Esophagus squamous epithelium (tissue), 5 donors: ENCODE measurements around the gene SLC16A11. TPM values are rescaled to one million over a fixed set of nuclear protein-coding genes. Genes with fewer than 3 reads are reported as not detected.

Source experiments
- DNase-seq: peaks from one replicate; lab custom pipeline; 2025; lab: John Stamatoyannopoulos, UW
- H3K27ac ChIP-seq, 4 donors: fragments of 200-600 bp; sonication (generic); one replicate each; pipeline ENCODE4 v1.5.1; 2016 to 2019; ENCODE audit warnings: mild to moderate bottlenecking in 1 of 4
- H3K27me3 ChIP-seq, 4 donors: fragments of 200-600 bp; sonication (generic); 1 replicate in 3 of 4; 2 replicates in 1 of 4; pipeline versions ENCODE4 v1.5.1 to v1.6.0; 2017 to 2021; ENCODE audit warnings: antibody characterized with exemption in 1 of 4
- H3K36me3 ChIP-seq, 3 donors: fragments of 200-600 bp; sonication (generic); one replicate each; pipeline ENCODE4 v1.5.1; 2016 to 2019
- H3K4me1 ChIP-seq, 3 donors: fragments of 200-600 bp; sonication (generic); one replicate each; pipeline ENCODE4 v1.5.1; 2017 to 2019
- H3K4me3 ChIP-seq, 4 donors: fragments of 200-600 bp; sonication (generic); 1 replicate in 3 of 4; 2 replicates in 1 of 4; pipeline ENCODE4 v1.5.1; 2016 to 2019; ENCODE audit warnings: mild to moderate bottlenecking in 2 of 4, moderate library complexity in 1 of 4
- H3K9me3 ChIP-seq, 3 donors: fragments of 200-600 bp; sonication (generic); one replicate each; pipeline ENCODE4 v1.5.1; 2016 to 2019
- POLR2A ChIP-seq, 4 donors: fragments of 450-650 bp; IDR thresholded peaks; one replicate each; pipeline ENCODE4 v1.6.1; 2017; ENCODE audit warnings: antibody characterized with exemption in 4 of 4, mild to moderate bottlenecking in 4 of 4, moderate library complexity in 3 of 4
- WGBS, 2 donors: methylation state at CpG; one replicate each; pipeline ENCODE4 v1.1.5; 2018; 5-methylcytosine and 5-hydroxymethylcytosine counted together
- intact Hi-C: fragments of 100-400 bp; cut with DNase I; formaldehyde crosslinking; loops from one replicate; pipeline ENCODE4 v1.15.0; 2022
- total RNA-seq, 4 donors: library from RNA; depleted of rRNA; stranded (reverse); fragments of >200 nt; gene quantifications; one replicate each; pipeline ENCODE4 v1.1.0, GENCODE V29; 2016
- TF ChIP-seq, protein P1 (sequence below), 6 experiments: fragments of 450-650 bp in 4 of 6; fragments of 200-600 bp in 2 of 6; sonication (generic) in 2 of 6; IDR thresholded peaks; one replicate each; pipeline ENCODE4 v1.5.1; 2016 to 2019; ENCODE audit warnings: antibody characterized with exemption in 6 of 6, mild to moderate bottlenecking in 4 of 6, moderate library complexity in 4 of 6
- donor health status: DM: yes; HTN: yes; CAD: no.

The SLC16A11 gene
- total RNA-seq, 4 donors from 2014 or later = 0.56 to 2.1 (median 0.72) TPM; not detected in 1

DNA sequence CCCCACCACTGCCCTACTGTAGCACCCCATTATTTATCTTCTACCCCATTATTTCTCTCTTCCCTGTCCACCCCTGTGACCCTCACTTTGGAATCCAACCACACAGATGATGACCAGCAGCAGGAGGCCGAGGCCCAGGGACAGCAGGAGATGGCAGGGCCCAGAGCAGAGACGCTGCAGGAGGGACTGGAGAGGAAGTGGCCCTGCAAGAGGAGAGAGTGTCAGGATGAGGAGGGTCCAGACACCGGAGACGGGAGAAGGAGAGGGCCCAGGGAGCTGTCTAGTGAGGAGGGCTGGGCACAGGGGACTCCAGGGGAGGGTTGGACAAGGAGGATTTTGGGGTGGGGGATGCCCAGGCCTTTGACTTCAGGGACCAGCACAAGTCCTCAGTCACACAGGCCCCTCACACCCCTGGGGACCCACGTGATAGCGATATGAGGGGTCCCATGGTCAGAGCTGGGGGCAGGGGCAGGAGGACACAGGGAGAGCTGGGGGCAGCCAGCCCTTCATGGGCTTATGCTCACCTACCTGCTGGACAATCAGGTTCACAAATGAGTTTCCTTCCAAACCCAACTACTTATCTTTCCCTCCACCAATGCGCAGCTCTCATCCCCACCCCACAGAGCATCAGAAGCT lies 34.1 kb upstream of the SLC16A11 start:
- intact Hi-C loops = no loop called here
- 77 to 90% methylated on average over 5 to 6 of the region's 7 CpGs for WGBS, 2 donors
- H3K36me3 ChIP-seq = no peaks in the 10 kb centered on the region
- no peak for DNase-seq
- TF ChIP-seq, protein P1, sequence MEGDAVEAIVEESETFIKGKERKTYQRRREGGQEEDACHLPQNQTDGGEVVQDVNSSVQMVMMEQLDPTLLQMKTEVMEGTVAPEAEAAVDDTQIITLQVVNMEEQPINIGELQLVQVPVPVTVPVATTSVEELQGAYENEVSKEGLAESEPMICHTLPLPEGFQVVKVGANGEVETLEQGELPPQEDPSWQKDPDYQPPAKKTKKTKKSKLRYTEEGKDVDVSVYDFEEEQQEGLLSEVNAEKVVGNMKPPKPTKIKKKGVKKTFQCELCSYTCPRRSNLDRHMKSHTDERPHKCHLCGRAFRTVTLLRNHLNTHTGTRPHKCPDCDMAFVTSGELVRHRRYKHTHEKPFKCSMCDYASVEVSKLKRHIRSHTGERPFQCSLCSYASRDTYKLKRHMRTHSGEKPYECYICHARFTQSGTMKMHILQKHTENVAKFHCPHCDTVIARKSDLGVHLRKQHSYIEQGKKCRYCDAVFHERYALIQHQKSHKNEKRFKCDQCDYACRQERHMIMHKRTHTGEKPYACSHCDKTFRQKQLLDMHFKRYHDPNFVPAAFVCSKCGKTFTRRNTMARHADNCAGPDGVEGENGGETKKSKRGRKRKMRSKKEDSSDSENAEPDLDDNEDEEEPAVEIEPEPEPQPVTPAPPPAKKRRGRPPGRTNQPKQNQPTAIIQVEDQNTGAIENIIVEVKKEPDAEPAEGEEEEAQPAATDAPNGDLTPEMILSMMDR (IDR thresholded peaks at IDR 0.05) = no peak
- TF ChIP-seq POLR2A (IDR thresholded peaks at IDR 0.05) = no peak
- H3K27me3 ChIP-seq = no peaks in the 10 kb centered on the region
- no peak overlapping the region for H3K27ac ChIP-seq
- no peaks in the 10 kb centered on the region for H3K9me3 ChIP-seq
- H3K4me3 ChIP-seq = no peak overlapping the region
- H3K4me1 ChIP-seq = peaks cover 0 to 12% (median 0%) of the 10 kb centered on the region in 3 donors

DNA sequence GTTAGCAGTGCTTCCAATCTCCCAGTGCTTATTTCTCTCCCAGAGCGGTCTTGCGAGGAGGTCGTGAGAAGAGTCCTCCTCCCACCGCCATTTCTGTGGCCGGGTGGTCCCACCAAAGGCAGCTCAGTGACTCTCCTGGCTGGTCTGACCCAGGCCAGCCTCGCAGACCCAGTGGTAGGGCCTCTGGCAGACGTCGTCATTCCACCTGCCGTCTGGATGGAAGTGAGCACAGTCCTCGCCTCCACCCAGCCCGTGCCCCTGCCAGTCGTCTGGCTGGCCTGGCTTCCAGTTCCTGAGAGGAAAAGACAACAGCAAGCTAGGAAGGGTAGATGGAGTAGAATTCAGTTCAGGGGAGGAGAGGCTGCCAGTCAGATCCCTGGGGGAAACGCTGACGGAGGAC lies 31.0 kb upstream of the SLC16A11 start:
- 87% methylated on average over 6 to 8 of the region's 14 CpGs for WGBS, 2 donors
- Histone ChIP-seq H3K27ac (no peak overlapping the region), H3K36me3 (no peaks in the 10 kb centered on the region), H3K9me3 (no peaks in the 10 kb centered on the region), H3K4me3 (no peak overlapping the region), H3K27me3 (no peaks in the 10 kb centered on the region), H3K4me1 (peaks cover 0 to 3% (median 0%) of the 10 kb centered on the region in 3 donors)
- intact Hi-C loops = no loop called here
- no peak for DNase-seq
- TF ChIP-seq POLR2A (IDR thresholded peaks at IDR 0.05) = no peak
- TF ChIP-seq, protein P1 (IDR thresholded peaks at IDR 0.05) = no peak

- Histone ChIP-seq H3K36me3 (no peaks in the 10 kb centered on the region), H3K27ac (no peak overlapping the region), H3K27me3 (no peaks in the 10 kb centered on the region), H3K4me1 (no peaks in the 10 kb centered on the region), H3K4me3 (no peak overlapping the region), H3K9me3 (peaks cover 0 to 14% (median 9%) of the 10 kb centered on the region in 3 donors)
- intact Hi-C loops = no loop called here
- TF ChIP-seq, protein P1 (IDR thresholded peaks at IDR 0.05) = no peak
- TF ChIP-seq POLR2A (IDR thresholded peaks at IDR 0.05) = no peak
- no peak for DNase-seq
- 79 to 100% methylated on average over 1 to 2 of the region's 2 CpGs for WGBS, 2 donors
Measured at GRCh38 chr17:7072406-7072805, 28.5 kb upstream of the SLC16A11 start.

DNA sequence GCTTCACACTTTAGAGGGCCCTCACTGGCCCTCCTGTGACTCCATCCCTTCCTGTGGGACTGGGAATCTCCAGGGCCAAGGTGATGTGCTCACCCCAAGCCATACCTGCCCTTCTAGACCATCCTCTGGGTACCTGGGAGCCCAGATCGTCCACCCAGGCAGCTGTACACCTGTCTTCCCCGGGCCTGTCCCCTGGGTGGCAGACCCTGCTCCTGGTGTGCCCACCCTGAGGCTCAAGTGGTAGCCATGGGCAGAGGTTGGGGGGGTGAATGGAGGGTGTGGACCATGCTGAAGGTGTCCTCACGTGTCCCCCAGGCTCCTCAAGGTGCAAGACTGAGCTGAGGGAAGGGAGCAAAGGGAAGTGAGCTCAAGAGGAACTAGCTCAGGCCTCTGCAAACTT lies 26.8 kb upstream of the SLC16A11 start:
- no peak for DNase-seq
- 82 to 83% methylated on average over 1 to 3 of the region's 3 CpGs for WGBS, 2 donors
- no peaks in the 10 kb centered on the region for H3K36me3 ChIP-seq
- H3K4me3 ChIP-seq = no peak overlapping the region
- peaks cover 0 to 14% (median 9%) of the 10 kb centered on the region in 3 donors for H3K9me3 ChIP-seq
- H3K27me3 ChIP-seq = no peaks in the 10 kb centered on the region
- intact Hi-C loops = no loop called here
- H3K27ac ChIP-seq = no peak overlapping the region
- no peaks in the 10 kb centered on the region for H3K4me1 ChIP-seq
- TF ChIP-seq, protein P1 (IDR thresholded peaks at IDR 0.05) = no peak
- no peak for TF ChIP-seq POLR2A (IDR thresholded peaks at IDR 0.05)

GRCh38 chr17:7068268-7068667 lies 24.4 kb upstream of the SLC16A11 start:
- intact Hi-C loops = no loop called here
- Histone ChIP-seq H3K36me3 (no peaks in the 10 kb centered on the region), H3K9me3 (peaks cover 0 to 14% (median 9%) of the 10 kb centered on the region in 3 donors), H3K4me3 (no peak overlapping the region), H3K27ac (no peak overlapping the region), H3K4me1 (peaks cover 0 to 7% (median 0%) of the 10 kb centered on the region in 3 donors), H3K27me3 (no peaks in the 10 kb centered on the region)
- TF ChIP-seq POLR2A (IDR thresholded peaks at IDR 0.05) = no peak
- TF ChIP-seq, protein P1 (IDR thresholded peaks at IDR 0.05) = no peak
- 19 to 27% methylated on average over 1 of the region's 1 CpG for WGBS, 2 donors
- no peak for DNase-seq
